Keratinocyte (primary cell): ENCODE results near the gene RRBP1. TPM values are rescaled to one million over a fixed set of nuclear protein-coding genes. Genes with fewer than 3 reads are reported as not detected.

Experiments
- DNase-seq: peaks from one replicate; pipeline ENCODE4 v3.0.0-alpha.2; 2011; ENCODE audit warnings: low read depth, missing footprints, low spot score
- FAIRE-seq: peaks from 2 replicates; lab custom pipeline; 2011; peaks lifted over from hg19 to GRCh38; lab: Jason Lieb, UNC
- H2AFZ ChIP-seq: 2 replicates; pipeline ENCODE4 v1.6.0; 2012; ENCODE audit warnings: low read length, control low read depth, inconsistent platforms; ENCODE audit not compliant: control insufficient read depth
- H3K27ac ChIP-seq: 2 replicates; pipeline ENCODE4 v1.5.1; 2011; ENCODE audit warnings: low read length; ENCODE audit not compliant: control insufficient read depth, insufficient read depth
- H3K27me3 ChIP-seq: 3 replicates; pipeline ENCODE4 v1.6.0; 2011; ENCODE audit warnings: low read length; ENCODE audit not compliant: control insufficient read depth, insufficient read depth; ENCODE audit errors: extremely low read depth
- H3K36me3 ChIP-seq, 2 experiments: 2 replicates in 1 of 2; 3 replicates in 1 of 2; pipeline ENCODE4 v1.5.1; 2011; ENCODE audit warnings: low read length in 2 of 2, mild to moderate bottlenecking in 1 of 2; ENCODE audit not compliant: control insufficient read depth in 2 of 2, insufficient read depth in 2 of 2; ENCODE audit errors: extremely low read depth in 1 of 2
- H3K4me1 ChIP-seq: 3 replicates; pipeline ENCODE4 v1.5.1; 2011; ENCODE audit warnings: low read length; ENCODE audit not compliant: control insufficient read depth, insufficient read depth; ENCODE audit errors: extremely low read depth
- H3K4me2 ChIP-seq: 3 replicates; pipeline ENCODE4 v1.6.0; 2011; ENCODE audit warnings: low read depth, low read length; ENCODE audit not compliant: control insufficient read depth, insufficient read depth; ENCODE audit errors: extremely low read depth
- H3K4me3 ChIP-seq, 3 experiments: fragments of 200-600 bp in 1 of 3; sonication (generic) in 1 of 3; 2 replicates in 2 of 3; 3 replicates in 1 of 3; pipeline ENCODE4 v1.5.1; 2011 to 2016; ENCODE audit warnings: low read length in 3 of 3, mild to moderate bottlenecking in 3 of 3, control low read depth in 2 of 3, inconsistent platforms in 1 of 3, low read depth in 1 of 3, mixed read lengths in 1 of 3, mixed run types in 1 of 3, moderate library complexity in 1 of 3; ENCODE audit not compliant: control insufficient read depth in 2 of 3, insufficient read depth in 2 of 3; ENCODE audit errors: extremely low read depth in 1 of 3
- H3K79me2 ChIP-seq: 2 replicates; pipeline ENCODE4 v1.6.0; 2012; ENCODE audit warnings: low read length; ENCODE audit not compliant: control insufficient read depth, insufficient read depth
- H3K9ac ChIP-seq: 3 replicates; pipeline ENCODE4 v1.6.0; 2011; ENCODE audit warnings: low read length; ENCODE audit not compliant: control insufficient read depth, insufficient read depth; ENCODE audit errors: extremely low read depth
- H3K9me1 ChIP-seq: 3 replicates; pipeline ENCODE4 v1.6.0; 2011; ENCODE audit warnings: low read length; ENCODE audit not compliant: control insufficient read depth, insufficient read depth; ENCODE audit errors: extremely low read depth
- H3K9me3 ChIP-seq: 2 replicates; pipeline ENCODE4 v1.5.1; 2012; ENCODE audit warnings: low read depth, low read length; ENCODE audit not compliant: control insufficient read depth
- H4K20me1 ChIP-seq: 3 replicates; pipeline ENCODE4 v1.6.0; 2011; ENCODE audit warnings: low read length; ENCODE audit not compliant: control insufficient read depth, insufficient read depth; ENCODE audit errors: extremely low read depth
- CTCF ChIP-seq, 3 experiments: IDR thresholded peaks in 1 of 3; conservative IDR thresholded peaks in 1 of 3; optimal IDR thresholded peaks in 1 of 3; 2 replicates in 2 of 3; 3 replicates in 1 of 3; pipeline versions ENCODE3 to v1.5.1; 2011; ENCODE audit warnings: low read length in 3 of 3, mild to moderate bottlenecking in 3 of 3, moderate library complexity in 2 of 3, control low read depth in 1 of 3, inconsistent platforms in 1 of 3; ENCODE audit not compliant: insufficient read depth in 2 of 3; ENCODE audit errors: extremely low read depth in 1 of 3
- EZH2 ChIP-seq: IDR thresholded peaks from one replicate; pipeline ENCODE4 v1.6.1; 2012; ENCODE audit warnings: inconsistent platforms, mild to moderate bottlenecking, low read length, moderate library complexity
- dilution Hi-C: fragments of 300-500 bp; cut with MboI; formaldehyde crosslinking; loops from one replicate; pipeline ENCODE4 v1.7.0; 2020; ENCODE audit warnings: low sequenced_read_pairs; ENCODE audit not compliant: extremely low pct_ligation_motif_present
- polyA plus RNA-seq, 5 experiments: library from polyadenylated mRNA; depleted of rRNA in 3 of 5; stranded (reverse) in 3 of 5; stranded (forward) in 1 of 5; unstranded in 1 of 5; fragments of >200 nt; gene quantifications; 1 replicate in 1 of 5; 2 replicates in 3 of 5; 3 replicates in 1 of 5; pipeline versions ENCODE4 v1.2.1 to v1.2.3, GENCODE V29; 2011 to 2012; ENCODE audit warnings: missing spikeins in 2 of 5, low read depth in 1 of 5, low replicate concordance in 1 of 5

Gene RRBP1
- polyA plus RNA-seq, 1 donor (not counting 4 experiments of a cell fraction or from before 2014, with no cell fraction given) = 43.9 TPM

GRCh38 chr20:17705916-17706315, 23.9 kb upstream of the RRBP1 start:
- TF ChIP-seq CTCF (optimal IDR thresholded peaks at IDR 0.05 in 1 of 3, IDR thresholded peaks at IDR 0.05 in 1 of 3, conservative IDR thresholded peaks at IDR 0.05 in 1 of 3; ENCODE audit: extremely low read depth in 1 of 3, insufficient read depth in 2 of 3, low read length in 3 of 3) = no peak
- TF ChIP-seq EZH2 = no peak
- H3K36me3 ChIP-seq = no peaks in the 10 kb centered on the region
- H3K9ac ChIP-seq = no peak overlapping the region
- H3K27me3 ChIP-seq = no peaks in the 10 kb centered on the region
- H3K9me1 ChIP-seq = no peaks in the 10 kb centered on the region
- dilution Hi-C loops = no loop called here
- H3K27ac ChIP-seq = no peak overlapping the region
- H3K4me2 ChIP-seq = no peak overlapping the region
- H3K9me3 ChIP-seq = no peaks in the 10 kb centered on the region
- DNase-seq = no peak
- H2AFZ ChIP-seq = no peak overlapping the region
- FAIRE-seq = no peak
- no peak overlapping the region for H3K4me3 ChIP-seq
- H4K20me1 ChIP-seq = no peaks in the 10 kb centered on the region
- H3K4me1 ChIP-seq = no peaks in the 10 kb centered on the region
- no peaks in the 10 kb centered on the region for H3K79me2 ChIP-seq

DNA sequence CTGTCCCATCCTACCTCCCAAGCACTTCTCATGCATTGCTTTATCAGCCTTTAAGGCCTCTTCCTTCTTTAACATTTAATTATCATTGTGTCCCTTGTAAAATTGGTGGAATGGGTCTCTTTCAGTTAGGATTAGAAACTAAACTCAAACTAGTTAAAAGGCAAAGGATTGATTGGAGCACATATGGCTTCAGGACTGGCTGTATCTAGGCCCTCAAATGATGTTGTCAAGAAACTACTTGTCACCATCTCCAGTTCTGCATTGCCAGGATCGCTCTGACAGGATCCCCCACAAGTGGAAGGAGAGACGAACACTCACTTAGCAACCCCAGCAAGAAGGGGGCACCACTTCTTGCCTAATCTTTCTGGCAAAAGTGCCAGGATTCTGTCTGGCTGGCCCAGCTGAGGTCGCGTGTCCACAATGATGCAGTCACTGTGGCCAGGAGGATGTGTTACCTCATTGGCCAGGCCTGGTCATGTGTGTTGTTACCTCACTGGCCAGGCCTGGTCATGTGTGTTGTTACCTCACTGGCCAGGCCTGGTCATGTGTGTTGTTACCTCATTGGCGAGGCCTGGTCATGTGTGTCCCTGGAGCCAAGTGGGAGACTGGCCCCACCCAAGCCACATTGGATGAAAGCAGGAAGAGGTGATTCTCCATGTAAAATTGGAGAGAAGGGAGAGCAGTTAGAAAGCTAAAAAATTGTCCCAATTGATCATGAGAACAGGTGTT, 22.7 kb upstream of the RRBP1 start:
- H3K4me3 ChIP-seq = no peak overlapping the region
- H3K27ac ChIP-seq = no peak overlapping the region
- no peaks in the 10 kb centered on the region for H3K9me1 ChIP-seq
- H3K36me3 ChIP-seq = no peaks in the 10 kb centered on the region
- no peak for TF ChIP-seq CTCF (optimal IDR thresholded peaks at IDR 0.05 in 1 of 3, IDR thresholded peaks at IDR 0.05 in 1 of 3, conservative IDR thresholded peaks at IDR 0.05 in 1 of 3; ENCODE audit: extremely low read depth in 1 of 3, insufficient read depth in 2 of 3, low read length in 3 of 3)
- TF ChIP-seq EZH2 = no peak
- H3K4me2 ChIP-seq = no peak overlapping the region
- no peaks in the 10 kb centered on the region for H3K4me1 ChIP-seq
- no peaks in the 10 kb centered on the region for H3K79me2 ChIP-seq
- H4K20me1 ChIP-seq = no peaks in the 10 kb centered on the region
- no peaks in the 10 kb centered on the region for H3K9me3 ChIP-seq
- H3K9ac ChIP-seq = no peak overlapping the region
- H3K27me3 ChIP-seq = no peaks in the 10 kb centered on the region
- DNase-seq (no peak), FAIRE-seq (no peak)
- dilution Hi-C loops = no loop called here
- no peak overlapping the region for H2AFZ ChIP-seq
